IPS-NIHi11 (cell line): ENCODE data around the gene ABTB2.

Source experiments
- DNase-seq: peaks from one replicate; pipeline ENCODE4 v3.0.0; 2012; ENCODE audit warnings: mixed read lengths, low spot score

The ABTB2 gene

DNA sequence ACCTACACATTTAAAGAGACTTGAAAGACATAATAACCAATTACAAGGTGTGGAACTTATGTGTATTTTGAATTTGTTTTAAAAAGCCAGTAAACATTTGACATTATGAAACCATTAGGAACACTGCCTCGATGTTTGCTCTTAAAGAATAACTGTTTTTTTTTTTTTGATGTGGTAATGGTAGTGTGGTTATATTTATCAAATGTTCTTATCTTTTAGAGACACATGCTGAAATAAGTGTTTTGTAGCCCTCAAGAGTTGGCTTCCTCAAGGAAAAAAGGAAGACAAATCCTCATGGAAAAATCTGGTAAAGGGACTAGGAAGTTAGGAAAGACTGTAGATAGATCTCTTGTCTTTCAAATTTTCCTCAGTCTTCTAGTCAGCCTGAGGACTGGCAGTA is 2.2 kb upstream of the ABTB2 start:
- DNase-seq: no peak

DNA sequence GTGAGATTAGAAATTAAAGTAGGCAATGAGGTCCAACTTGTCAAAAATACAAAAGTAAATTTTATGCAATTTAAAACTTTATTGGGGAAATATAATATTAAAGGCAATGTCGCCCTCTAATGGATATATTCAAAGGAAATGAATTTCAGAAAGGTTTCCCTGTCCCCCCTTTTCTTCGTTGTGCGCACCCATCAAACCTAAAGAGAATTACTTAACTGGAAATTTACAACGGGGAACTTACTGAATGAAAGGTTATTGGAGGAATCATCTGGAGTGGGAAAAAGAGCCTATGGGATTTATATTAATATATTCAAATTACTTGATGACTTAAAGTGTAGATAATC is 1.7 kb upstream of the ABTB2 start:
- DNase-seq: no peak

DNA sequence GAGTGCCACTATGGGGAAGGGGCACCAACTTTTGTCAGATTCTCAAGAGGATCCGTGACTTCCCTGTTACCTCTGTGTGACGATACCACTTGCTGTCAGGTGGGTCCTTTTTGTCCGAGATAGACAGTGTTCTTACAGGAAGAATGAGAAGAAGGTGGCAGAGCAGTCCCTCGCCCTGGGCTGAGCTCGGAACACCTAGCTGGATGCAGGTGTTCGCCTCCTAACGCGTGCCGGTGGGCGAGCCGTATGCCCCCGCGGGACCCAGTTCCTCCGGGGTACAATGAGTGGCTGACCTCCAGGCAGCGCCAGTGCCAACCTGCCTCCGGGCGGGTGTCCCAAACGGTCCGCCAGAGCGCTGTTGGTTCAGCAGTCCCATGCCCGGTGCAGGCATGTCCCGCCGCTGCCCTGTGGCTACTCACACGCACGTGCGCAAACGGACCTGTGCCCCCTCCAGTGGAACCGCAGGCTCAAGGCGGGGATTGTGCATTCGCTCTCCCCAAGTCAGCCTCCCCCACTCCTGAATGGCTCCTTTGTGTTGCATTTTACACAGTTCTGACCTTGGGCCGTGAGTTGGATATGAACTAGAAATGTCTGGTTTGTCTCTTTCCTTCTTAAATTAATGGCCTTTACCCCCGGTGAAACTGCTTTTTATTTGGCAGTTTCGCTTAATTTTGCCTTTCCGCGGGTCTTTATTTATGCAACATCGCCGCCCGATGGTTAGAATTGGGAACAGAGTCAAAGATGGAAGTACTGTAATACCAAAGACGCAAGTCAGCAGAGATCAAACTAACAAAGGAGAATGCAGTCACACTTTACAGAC is 1.1 kb upstream of the ABTB2 start:
- peak; percentile 42 for DNase-seq

DNA sequence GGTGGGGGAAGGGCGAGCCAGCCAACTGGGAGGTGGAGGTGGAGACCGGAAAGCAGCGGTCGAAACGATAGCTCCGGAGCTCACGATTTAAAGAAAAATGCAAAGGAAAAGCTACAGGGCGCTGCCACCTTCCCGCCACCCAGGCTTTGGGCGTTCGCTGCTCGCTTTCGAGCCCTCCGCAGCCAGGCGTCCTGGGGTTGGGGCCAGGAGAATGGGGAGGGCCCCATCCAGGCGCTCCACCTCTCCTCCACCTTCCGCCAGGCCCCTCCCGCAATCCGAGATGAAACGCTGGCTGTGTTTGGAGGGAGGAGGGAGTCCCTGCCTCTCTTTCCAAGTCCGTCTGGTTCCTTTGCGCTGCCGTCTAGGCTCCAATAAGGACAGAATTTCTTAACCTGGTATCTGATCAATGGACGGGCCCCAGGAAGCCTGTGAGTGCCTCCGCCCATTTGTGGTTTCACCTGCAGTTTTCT is 483 bp upstream of the ABTB2 start:
- DNase-seq: no peak

DNA sequence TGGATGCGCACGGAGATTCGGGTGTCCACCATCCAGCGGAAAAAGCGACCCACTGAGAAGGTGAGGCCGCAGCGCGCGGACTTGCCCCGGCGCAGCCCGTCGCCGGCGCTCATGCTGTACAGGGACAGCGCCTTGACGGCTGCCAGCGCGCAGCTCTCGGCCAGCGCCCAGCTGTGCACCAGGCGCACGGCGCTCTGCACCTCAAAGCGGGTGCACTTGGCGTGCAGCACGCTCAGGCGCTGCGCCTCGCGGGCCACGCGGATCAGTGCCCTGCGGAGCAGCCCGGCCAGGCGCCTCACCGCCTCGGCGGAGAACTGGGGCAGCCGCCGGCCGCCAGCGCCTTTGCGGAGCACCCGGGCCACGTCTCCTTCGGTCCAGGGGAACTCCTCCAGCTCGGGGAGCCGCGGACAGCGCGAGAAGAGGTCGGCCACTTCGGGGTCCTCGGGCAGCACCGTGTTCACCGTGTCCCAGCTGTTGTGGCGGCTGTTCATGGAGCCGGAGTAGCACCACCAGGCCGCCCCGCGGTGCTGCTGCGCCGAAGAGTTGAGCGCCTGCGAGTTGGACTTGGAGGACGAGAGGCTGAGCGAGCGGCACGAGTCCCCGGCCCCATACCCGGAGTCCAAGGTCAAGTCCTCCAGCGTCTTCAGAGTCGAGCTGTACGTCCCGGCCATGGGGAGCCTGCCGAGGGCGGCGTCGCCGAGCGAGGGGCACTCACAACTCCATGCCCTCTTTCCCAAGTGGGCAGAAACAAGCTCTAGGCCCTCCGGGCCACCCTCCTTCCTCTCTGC is 703 bp downstream of the ABTB2 start:
- DNase-seq: peak; percentile 62

DNA sequence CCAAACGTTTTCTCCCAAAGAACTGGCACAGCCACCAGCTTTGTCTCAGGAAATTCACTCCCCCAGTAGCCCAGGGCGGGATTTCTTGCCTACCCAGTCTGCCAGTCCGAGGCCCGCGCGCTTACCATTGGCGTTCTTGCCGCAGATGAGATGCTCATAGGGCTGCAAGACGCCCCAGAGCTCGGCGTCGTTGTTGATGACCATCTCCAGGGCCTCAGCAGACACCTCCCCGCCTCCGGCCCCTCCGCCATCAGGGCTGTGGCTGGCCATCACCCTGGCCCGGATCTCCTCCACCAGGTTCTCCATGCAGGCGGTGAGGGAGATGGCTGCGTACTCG is 1.3 kb downstream of the ABTB2 start:
- DNase-seq: no peak

DNA sequence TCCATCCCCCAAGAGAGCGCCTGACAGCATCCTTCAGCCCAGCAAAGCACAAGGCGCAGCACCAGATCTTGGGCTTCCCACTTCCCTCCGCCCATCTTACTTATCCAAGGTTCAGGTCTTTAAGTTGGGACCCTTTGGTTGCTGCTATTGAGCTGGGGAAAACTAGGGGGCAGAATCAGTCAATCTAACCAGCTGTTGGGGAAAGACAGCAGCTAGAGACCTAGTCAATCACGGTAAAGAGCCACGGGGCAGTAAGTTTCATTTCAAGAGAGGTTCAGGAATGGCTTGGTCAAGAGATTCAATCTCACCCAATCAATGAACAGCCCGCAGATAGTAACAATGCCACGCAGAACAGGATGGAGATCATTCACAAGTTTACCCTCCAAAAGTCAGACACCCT is 1.7 kb downstream of the ABTB2 start:
- peak; percentile 31 for DNase-seq

DNA sequence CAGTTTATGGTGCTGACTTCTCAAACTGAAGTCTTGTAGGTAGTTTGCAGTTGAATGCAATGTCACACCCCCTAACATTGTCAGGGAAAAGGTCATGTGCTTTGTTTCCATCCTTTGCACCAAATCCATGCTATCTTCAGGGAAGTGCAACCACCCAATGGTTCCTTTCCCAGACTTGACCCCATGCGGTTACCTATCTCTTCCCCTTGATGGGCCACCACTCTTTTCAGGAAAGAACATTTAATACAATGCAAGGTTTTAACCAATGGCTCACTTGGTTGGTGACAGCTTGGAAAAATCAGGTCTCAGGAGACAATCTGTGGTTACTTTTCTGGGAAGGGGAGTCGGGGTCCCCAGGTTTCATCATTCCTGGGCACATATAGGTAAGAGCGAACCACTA is 2.1 kb downstream of the ABTB2 start:
- no peak for DNase-seq

DNA sequence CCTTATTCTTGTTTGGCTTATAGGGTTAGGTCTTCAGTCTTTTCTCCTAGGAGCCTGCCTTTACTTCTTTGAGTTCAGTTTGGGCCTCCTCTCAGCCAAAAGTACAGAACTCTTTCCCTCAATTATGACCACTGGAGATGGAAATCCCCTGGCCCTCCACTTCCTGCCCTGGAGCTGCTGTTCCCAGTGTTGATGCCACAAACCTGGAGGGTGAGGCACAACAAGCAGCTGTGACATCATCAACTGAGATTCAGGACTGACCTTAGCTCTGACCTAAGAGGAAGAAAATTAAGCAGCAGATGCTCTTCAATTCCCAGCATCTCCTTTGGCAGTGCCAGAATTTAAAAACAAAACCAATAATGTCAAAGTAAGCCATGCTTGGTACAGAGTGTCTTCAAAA is 3.0 kb downstream of the ABTB2 start:
- no peak for DNase-seq

DNA sequence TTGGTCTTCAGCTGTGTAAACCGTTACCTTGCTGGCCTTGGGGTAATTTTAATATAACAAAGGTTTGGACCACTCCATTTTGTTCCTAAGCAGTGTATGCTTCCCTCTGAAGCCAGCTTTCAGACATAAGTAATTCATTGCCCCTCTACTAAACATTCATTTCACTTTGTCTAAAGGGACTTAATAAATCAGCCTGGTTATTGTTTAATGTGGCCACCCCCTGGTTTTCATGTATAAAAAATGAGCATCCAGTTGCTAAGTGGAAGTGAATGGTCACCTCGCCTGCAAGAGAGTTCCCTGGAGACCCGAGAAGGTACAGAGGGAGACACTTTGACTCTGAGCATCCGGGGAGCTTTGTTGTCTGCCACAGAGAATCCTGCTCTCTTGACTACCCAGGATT is 3.9 kb downstream of the ABTB2 start:
- no peak for DNase-seq

DNA sequence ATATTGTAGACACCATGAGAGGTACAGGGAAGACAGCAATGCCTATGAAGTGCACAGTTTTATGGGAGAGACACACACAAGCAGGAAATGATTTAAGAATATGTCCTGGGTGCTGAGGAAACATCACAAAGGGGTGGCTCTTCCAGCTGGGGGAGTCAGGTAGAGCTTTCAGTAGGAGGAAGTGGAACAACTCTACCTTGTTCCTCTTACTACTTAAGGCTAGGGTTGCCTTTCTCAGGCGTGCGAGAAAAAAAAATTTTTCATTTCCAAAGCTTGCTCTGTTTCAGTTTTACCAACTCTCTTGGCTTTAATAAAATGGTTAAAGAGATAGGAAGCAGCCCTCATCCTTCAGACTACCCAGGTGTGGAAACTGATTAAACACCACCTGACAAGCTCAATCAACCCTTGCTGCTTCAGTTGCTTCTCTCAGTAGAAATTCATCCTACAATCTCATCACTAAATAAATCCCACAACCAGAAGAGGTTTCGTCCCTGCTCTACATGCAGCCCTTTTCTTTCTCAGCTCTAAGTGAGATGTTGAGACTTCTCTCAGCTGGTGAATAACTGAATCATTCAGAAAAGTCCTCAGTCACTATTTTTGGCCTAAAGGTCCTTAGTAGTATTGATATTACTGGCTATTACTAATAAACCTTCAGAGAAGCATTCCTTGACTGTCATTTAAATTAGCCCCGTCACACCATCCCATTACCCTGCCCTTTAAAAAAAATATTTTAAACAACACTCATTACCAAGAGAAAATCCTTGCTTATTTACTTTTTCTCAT is 5.9 kb downstream of the ABTB2 start:
- DNase-seq: no peak

DNA sequence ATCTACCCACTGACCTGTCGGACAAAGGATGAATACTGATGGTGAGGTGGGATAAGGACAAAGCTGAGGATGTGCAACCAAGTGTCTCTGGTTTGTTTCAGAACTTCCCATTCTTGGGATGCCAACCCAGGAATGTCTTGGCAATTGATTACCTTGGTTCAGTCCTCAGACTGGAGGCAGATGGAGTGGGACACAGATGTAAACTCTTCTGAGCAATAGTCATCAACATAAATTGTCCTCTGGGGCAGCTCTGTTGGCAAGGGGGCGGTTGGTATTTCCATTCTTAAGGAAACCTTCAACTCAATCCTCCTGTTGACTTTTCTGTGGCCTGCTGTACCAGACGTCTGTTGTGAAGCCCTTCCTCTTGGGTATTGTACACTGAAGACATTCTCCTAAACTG is 6.8 kb downstream of the ABTB2 start:
- no peak for DNase-seq

DNA sequence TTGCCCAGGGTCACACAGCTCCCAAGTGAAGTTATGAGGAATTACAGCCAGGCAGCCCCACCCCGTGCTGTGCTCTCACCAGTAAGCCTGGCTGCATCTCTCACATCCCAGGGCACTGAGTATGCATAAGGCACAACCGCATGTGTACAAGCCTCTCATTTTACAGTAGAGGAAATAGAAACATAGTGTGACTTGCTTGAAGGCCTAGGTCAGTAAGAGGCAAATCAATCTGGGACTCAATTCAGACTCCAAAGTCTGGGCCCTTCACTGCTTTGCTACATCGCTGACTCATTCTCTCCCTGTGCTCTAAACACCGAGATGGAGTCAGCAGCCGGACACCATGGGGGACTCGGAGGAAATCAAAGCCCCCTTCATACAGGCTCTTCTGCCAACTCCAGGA is 7.9 kb downstream of the ABTB2 start:
- no peak for DNase-seq

DNA sequence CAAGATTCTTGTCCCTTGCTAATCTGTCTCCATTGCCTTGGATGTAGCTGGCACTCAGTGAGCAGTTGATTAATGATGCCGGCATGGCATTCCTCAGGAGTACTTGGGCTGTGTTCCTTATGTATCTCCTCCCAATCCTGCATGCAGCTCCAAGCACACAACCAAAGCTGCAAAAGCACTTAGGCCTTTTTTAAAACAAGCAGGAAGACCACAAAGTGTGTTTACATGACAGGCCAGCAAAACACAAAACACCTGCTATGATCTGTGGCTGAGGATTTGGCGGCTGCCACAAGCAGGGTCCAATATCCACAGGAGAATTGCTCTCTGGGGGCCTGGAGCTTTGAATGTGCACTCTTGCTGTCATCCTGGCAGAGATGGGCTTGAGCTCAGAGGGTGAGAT is 8.9 kb downstream of the ABTB2 start:
- DNase-seq: no peak

DNA sequence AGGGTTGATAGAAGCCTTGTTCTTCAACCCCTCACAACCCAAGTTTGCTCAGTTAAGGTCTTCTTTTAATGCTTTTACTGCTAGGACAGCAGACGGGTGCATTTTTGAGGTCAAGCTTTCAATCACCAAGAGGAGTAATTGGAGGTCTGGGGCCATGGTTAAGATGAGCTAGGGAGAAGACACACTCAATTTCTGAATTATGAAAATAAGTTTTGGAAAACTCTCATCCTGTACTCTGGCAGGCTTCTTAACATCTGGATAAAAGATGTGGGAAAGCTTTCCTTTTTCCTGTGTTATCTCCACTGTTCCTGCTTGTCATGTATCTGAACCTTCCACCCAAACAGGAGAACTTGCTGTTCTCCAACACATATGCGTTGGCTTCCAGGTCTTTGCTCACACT is 9.7 kb downstream of the ABTB2 start:
- no peak for DNase-seq

DNA sequence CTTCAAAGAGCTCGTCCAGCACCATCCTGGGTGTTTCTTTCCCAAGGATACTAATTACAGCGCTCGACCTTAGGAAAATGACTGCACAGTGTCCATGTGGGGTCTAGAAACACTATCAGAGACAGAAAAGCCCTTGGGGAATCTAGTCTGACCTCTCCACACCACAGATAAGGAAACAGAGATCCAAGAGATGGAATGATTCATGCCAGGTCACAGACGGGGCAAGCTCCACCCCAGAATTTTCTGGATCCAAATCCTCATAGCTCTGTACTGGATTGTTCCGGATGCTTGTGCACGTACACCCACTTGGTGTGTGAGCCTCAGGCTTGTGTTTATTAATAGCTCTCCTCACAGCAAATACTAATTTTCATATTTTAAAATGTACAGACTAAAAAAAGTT is 11.3 kb downstream of the ABTB2 start:
- no peak for DNase-seq

DNA sequence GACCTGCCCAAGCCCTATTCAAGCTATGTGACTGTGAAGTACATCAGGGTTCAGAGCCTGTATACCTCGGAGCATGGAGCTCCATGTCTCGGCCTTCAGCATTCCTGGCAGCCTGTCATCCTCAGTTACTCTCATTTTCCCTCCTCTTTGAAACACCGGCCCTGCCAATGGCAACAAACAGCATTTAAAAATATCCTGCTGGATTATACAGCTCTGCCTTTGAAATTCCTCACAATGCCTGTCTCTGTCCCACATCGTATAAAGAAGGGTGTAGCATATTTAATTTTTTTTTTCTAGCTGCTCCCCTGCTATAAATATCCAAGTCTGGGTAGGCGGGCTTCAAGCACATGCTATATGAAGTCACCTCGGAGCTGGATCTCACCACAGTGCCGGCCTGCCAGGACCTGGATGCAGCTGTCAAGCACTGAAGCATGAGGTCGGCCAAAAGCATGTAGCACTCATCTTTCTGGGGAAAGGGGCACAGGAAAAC is 11.8 kb downstream of the ABTB2 start:
- no peak for DNase-seq

DNA sequence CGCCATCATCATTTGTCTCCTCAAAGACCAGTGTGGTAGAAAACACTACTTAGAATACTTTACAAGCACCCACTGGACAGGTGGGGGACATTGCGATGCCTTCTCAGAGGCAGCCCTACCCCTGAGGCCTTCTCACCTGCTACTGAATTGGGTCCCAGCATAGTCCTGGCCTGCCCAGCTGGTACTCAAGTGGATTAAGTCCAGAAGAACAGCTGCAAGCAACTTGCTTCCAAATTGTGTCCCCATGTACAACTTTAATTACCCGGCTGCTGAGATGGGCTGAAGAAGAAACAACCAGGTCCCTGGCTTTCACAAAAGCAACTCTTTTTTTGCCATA is 12.3 kb downstream of the ABTB2 start:
- DNase-seq: no peak

DNA sequence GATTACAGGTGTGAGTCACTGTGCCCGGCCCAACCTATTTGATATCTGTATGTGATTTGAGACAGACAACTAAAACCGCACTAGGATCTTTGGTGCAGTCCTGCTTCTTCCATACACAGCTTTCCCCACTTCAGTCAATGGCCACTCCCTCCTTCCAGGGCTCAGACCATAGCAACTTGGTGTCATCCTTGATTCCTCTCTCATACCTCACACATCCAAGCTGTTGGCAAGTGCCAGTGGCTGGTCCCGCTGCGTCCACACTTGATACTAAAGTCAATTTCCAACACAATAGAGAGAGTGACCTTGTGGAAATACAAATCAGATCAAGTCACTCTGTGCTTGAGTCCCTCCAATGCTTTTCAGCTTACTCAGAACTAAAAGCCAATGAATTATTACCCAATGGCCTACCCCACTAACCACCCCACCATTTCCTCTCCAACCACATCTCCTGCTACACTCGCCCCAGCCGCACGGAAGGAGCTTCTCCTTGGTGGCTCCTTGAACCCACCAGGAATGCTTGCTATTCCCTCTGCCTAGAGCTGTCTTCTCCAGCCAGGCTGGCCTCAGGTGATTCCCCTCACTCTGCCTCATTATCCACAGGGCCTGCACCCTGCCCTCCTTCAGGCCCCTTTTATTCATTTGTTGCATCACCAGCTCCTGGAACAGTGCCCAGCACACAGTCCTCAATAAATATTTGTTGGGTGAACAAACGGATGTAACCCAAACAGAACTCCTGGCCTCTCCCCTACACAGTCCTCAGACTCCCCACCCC is 12.9 kb downstream of the ABTB2 start:
- no peak for DNase-seq

DNA sequence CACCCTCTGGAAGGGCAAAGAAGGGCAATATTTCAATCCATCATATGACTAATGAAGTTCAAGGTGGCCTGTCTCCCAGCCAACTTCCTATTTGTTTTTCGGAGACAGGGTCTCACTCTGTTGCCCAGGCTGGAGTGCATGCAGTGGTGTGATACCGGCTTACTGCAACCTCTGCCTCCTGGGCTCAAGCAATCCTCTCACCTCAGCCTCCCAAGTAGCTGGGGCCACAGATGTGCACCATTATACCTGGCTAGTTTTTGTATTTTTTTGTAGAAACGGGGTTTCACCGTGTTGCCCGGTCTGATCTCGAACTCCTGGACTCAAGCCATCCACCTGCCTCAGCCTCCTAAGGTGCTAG is 13.4 kb downstream of the ABTB2 start:
- no peak for DNase-seq

DNA sequence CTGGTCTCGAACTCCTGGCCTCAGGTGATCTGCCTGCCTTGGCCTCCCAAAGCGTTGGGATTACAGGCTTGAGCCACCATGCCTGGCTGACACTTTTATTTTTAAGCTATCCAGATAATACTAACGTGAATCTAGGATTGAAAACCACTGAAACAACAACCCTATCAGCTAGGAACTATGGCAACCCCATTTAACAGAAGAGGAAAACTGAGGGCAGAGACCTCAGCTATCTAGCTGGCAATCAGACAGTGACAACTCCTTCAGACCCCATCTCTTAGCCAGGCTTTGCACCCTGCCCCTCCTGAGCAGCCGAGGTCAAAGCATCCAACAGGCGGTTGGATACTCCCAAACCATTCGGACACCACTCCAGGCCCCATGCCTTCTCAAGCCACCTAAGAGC is 14.1 kb downstream of the ABTB2 start:
- no peak for DNase-seq

DNA sequence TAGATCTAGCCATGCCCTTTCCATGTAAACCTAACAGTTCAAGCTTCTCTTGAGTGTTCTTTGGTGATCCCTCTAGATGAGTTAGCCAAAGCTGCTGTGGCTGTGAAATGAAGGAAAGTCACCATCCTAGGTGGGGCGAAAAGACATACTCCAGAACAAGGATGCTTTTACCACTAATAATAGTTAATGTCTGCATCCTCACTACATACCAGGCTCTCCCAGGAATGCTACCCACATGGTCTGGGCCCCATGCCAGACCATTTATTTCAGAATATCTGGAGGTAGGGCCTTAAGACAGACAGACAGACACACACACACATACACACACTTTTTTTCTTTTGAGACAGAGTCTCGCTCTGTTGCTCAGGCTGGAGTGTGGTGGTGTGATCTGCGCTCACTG is 14.7 kb downstream of the ABTB2 start:
- DNase-seq: no peak
